Prostate gland (tissue), 2 donors: ENCODE data around the gene POMP.

ENCODE experiments used
- POLR2A ChIP-seq: fragments of 450-650 bp; IDR thresholded peaks from one replicate; pipeline ENCODE4 v1.6.1; 2016; ENCODE audit warnings: antibody characterized with exemption, mild to moderate bottlenecking
- TF ChIP-seq, protein P1 (sequence below), 4 experiments: fragments of 200-600 bp in 2 of 4; fragments of 450-650 bp in 2 of 4; sonication (generic) in 2 of 4; IDR thresholded peaks; 1 replicate in 3 of 4; 2 replicates in 1 of 4; pipeline ENCODE4 v1.5.1; 2016 to 2019; ENCODE audit warnings: antibody characterized with exemption in 4 of 4, mild to moderate bottlenecking in 2 of 4, moderate library complexity in 2 of 4

- TF ChIP-seq, protein P1, sequence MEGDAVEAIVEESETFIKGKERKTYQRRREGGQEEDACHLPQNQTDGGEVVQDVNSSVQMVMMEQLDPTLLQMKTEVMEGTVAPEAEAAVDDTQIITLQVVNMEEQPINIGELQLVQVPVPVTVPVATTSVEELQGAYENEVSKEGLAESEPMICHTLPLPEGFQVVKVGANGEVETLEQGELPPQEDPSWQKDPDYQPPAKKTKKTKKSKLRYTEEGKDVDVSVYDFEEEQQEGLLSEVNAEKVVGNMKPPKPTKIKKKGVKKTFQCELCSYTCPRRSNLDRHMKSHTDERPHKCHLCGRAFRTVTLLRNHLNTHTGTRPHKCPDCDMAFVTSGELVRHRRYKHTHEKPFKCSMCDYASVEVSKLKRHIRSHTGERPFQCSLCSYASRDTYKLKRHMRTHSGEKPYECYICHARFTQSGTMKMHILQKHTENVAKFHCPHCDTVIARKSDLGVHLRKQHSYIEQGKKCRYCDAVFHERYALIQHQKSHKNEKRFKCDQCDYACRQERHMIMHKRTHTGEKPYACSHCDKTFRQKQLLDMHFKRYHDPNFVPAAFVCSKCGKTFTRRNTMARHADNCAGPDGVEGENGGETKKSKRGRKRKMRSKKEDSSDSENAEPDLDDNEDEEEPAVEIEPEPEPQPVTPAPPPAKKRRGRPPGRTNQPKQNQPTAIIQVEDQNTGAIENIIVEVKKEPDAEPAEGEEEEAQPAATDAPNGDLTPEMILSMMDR (IDR thresholded peaks at IDR 0.05), result peak in 2 of 4 experiments; percentile 15 to 31
- no peak for TF ChIP-seq POLR2A
Observed at GRCh38 chr13:28679628-28680027, 20.7 kb downstream of the POMP start.
